ENCODE results near the gene DNAH14. TPM values are rescaled to one million over a fixed set of nuclear protein-coding genes. Genes with fewer than 3 reads are reported as not detected.

Gene DNAH14
- total RNA-seq, 1 experiment from 2014 or later: 57.3 TPM

DNA sequence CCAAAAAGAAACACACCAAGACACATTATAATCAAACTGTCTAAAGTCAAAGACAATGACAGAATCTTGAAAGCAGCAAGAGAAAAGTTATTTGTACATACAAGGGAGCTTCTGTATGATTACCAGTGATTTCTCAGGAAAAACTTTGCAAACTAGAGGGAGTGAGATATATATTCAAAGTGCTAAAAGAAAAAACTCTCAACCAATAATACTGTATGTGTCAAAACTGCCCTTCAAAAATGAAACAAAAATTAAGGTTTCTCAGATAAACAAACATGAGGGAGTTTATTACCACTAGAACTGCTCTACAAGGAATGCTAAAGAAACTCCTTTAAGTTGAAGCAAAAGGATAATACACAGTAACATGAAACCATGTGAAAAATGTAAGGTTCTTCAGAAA is 418.9 kb downstream of the DNAH14 start:
- no peak overlapping the region for H3K4me3 ChIP-seq (ENCODE audit: low read depth, low read length)
- CTCF ChIA-PET: no interaction called here
- intact Hi-C loops (cut with micrococcal nuclease; ENCODE audit: unreplicated experiment): no loop called here
- BruUV-seq (replicated peaks): no TSS peak
- Mint-ChIP-seq H3K4me1 (ENCODE audit: low read depth, unreplicated experiment) (peaks cover 15% of the 10 kb centered on the region), H3K27ac (ENCODE audit: unreplicated experiment) (no peak overlapping the region), H3K27me3 (ENCODE audit: insufficient read depth, unreplicated experiment) (peaks cover 10% of the 10 kb centered on the region), H3K4me3 (ENCODE audit: unreplicated experiment) (no peak overlapping the region), H3K36me3 (ENCODE audit: insufficient read depth, unreplicated experiment) (no peaks in the 10 kb centered on the region), H3K9me3 (ENCODE audit: unreplicated experiment) (no peaks in the 10 kb centered on the region)
- H3K27me3 ChIP-seq (replicated peaks; ENCODE audit: control insufficient read depth, insufficient read depth, low read length): no peaks in the 10 kb centered on the region
- no peak for DNase-seq
- POLR2A ChIA-PET: no interaction called here
- no peaks in the 10 kb centered on the region for H3K36me3 ChIP-seq (ENCODE audit: control insufficient read depth, insufficient read depth, low read length)
- no peaks in the 10 kb centered on the region for H3K9me3 ChIP-seq
- TF ChIP-seq, protein P1, sequence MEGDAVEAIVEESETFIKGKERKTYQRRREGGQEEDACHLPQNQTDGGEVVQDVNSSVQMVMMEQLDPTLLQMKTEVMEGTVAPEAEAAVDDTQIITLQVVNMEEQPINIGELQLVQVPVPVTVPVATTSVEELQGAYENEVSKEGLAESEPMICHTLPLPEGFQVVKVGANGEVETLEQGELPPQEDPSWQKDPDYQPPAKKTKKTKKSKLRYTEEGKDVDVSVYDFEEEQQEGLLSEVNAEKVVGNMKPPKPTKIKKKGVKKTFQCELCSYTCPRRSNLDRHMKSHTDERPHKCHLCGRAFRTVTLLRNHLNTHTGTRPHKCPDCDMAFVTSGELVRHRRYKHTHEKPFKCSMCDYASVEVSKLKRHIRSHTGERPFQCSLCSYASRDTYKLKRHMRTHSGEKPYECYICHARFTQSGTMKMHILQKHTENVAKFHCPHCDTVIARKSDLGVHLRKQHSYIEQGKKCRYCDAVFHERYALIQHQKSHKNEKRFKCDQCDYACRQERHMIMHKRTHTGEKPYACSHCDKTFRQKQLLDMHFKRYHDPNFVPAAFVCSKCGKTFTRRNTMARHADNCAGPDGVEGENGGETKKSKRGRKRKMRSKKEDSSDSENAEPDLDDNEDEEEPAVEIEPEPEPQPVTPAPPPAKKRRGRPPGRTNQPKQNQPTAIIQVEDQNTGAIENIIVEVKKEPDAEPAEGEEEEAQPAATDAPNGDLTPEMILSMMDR (IDR thresholded peaks at IDR 0.05; ENCODE audit: insufficient read depth in 1 of 2, low read depth in 1 of 2, low read length in 1 of 2, severe bottlenecking in 1 of 2, unreplicated experiment in 1 of 2): no peak
- H3K4me1 ChIP-seq: no peaks in the 10 kb centered on the region

DNA sequence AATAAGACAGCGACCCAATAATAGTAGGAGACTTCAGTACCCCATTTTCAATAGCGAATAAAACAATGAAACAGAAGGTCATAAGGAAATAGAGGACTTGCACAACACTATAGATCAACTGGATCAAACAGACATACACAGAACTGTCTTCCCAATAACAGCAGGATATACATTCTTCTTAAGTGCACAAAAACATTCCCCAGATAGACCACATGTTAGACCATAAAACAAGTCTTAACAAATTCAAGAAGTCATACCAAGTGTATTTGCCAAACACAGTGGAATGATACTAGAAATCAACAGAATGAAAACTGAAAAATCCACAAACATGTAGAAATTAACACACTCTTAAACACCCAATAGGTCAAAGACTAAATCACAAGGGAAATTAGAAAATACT is 420.4 kb downstream of the DNAH14 start:
- H3K27ac Mint-ChIP-seq (ENCODE audit: unreplicated experiment): no peak overlapping the region
- Histone ChIP-seq H3K4me1 (no peaks in the 10 kb centered on the region), H3K36me3 (ENCODE audit: control insufficient read depth, insufficient read depth, low read length) (no peaks in the 10 kb centered on the region), H3K9me3 (no peaks in the 10 kb centered on the region), H3K4me3 (ENCODE audit: low read depth, low read length) (no peak overlapping the region), H3K27me3 (replicated peaks; ENCODE audit: control insufficient read depth, insufficient read depth, low read length) (no peaks in the 10 kb centered on the region)
- no TSS peak for BruUV-seq (replicated peaks)
- H3K4me1 Mint-ChIP-seq (ENCODE audit: low read depth, unreplicated experiment): peaks cover 15% of the 10 kb centered on the region
- POLR2A ChIA-PET: no interaction called here
- no peak overlapping the region for H3K4me3 Mint-ChIP-seq (ENCODE audit: unreplicated experiment)
- TF ChIP-seq, protein P1 (IDR thresholded peaks at IDR 0.05; ENCODE audit: insufficient read depth in 1 of 2, low read depth in 1 of 2, low read length in 1 of 2, severe bottlenecking in 1 of 2, unreplicated experiment in 1 of 2): no peak
- intact Hi-C loops (cut with micrococcal nuclease; ENCODE audit: unreplicated experiment): no loop called here
- peaks cover 10% of the 10 kb centered on the region for H3K27me3 Mint-ChIP-seq (ENCODE audit: insufficient read depth, unreplicated experiment)
- no peaks in the 10 kb centered on the region for H3K9me3 Mint-ChIP-seq (ENCODE audit: unreplicated experiment)
- no peak for DNase-seq
- no peaks in the 10 kb centered on the region for H3K36me3 Mint-ChIP-seq (ENCODE audit: insufficient read depth, unreplicated experiment)
- CTCF ChIA-PET: no interaction called here

DNA sequence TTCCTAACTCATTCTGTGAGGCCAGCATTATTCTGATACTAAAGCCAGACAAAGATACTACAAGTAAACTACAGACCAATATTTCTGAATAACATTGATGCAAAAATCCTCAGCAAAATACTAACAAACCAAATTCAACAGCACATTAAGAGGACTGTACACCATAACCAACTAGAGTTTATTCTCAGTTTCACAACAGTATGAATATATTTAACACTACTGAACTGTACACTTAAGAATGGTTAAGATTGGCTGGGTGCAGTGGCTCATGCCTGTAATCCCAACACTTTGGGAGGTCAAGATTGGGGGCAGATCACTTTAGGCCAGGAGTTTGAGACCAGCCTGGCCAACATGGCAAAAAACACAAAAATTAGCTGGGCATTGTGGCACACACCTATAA is 421.4 kb downstream of the DNAH14 start:
- Mint-ChIP-seq H3K4me3 (ENCODE audit: unreplicated experiment) (no peak overlapping the region), H3K4me1 (ENCODE audit: low read depth, unreplicated experiment) (peaks cover 15% of the 10 kb centered on the region), H3K27me3 (ENCODE audit: insufficient read depth, unreplicated experiment) (peaks cover 10% of the 10 kb centered on the region), H3K36me3 (ENCODE audit: insufficient read depth, unreplicated experiment) (no peaks in the 10 kb centered on the region), H3K27ac (ENCODE audit: unreplicated experiment) (no peak overlapping the region), H3K9me3 (ENCODE audit: unreplicated experiment) (no peaks in the 10 kb centered on the region)
- H3K27me3 ChIP-seq (replicated peaks; ENCODE audit: control insufficient read depth, insufficient read depth, low read length): no peaks in the 10 kb centered on the region
- no TSS peak for BruUV-seq (replicated peaks)
- CTCF ChIA-PET: no interaction called here
- no peaks in the 10 kb centered on the region for H3K9me3 ChIP-seq
- POLR2A ChIA-PET: no interaction called here
- H3K36me3 ChIP-seq (ENCODE audit: control insufficient read depth, insufficient read depth, low read length): no peaks in the 10 kb centered on the region
- no peak for DNase-seq
- H3K4me3 ChIP-seq (ENCODE audit: low read depth, low read length): no peak overlapping the region
- intact Hi-C loops (cut with micrococcal nuclease; ENCODE audit: unreplicated experiment): no loop called here
- H3K4me1 ChIP-seq: no peaks in the 10 kb centered on the region
- TF ChIP-seq, protein P1 (IDR thresholded peaks at IDR 0.05; ENCODE audit: insufficient read depth in 1 of 2, low read depth in 1 of 2, low read length in 1 of 2, severe bottlenecking in 1 of 2, unreplicated experiment in 1 of 2): no peak

Measured in Caco-2 (cell line).